Lower leg skin (tissue), 4 donors: ENCODE data around the gene SLC10A7. TPM values are rescaled to one million over a fixed set of nuclear protein-coding genes. Genes with fewer than 3 reads are reported as not detected.

Experiments
- DNase-seq, 2 donors: peaks; one replicate each; pipeline ENCODE4 v3.0.0-alpha.2; 2019; ENCODE audit warnings: low spot score in 2 of 2
- H3K4me3 ChIP-seq: fragments of 200-600 bp; sonication (generic); 2 replicates; pipeline ENCODE4 v1.5.1; 2017; ENCODE audit warnings: mild to moderate bottlenecking, low read depth; ENCODE audit not compliant: poor library complexity, severe bottlenecking
- CTCF ChIP-seq, 3 donors: fragments of 450-650 bp; IDR thresholded peaks; one replicate each; pipeline ENCODE4 v1.5.1; 2016; ENCODE audit warnings: antibody characterized with exemption in 3 of 3, mild to moderate bottlenecking in 3 of 3, moderate library complexity in 2 of 3
- POLR2A ChIP-seq, 2 donors: fragments of 450-650 bp; IDR thresholded peaks; one replicate each; pipeline ENCODE4 v1.6.1; 2016 to 2017; ENCODE audit warnings: antibody characterized with exemption in 2 of 2, mild to moderate bottlenecking in 1 of 2, moderate library complexity in 1 of 2
- WGBS, 2 donors: methylation state at CpG; one replicate each; pipeline ENCODE4 v1.1.5; 2018; 5-methylcytosine and 5-hydroxymethylcytosine counted together
- intact Hi-C: fragments of 100-400 bp; cut with DNase I; formaldehyde crosslinking; loops from one replicate; pipeline ENCODE4 v1.15.0; 2023; ENCODE audit warnings: low total_unique reads
- total RNA-seq, 4 donors: library from RNA; depleted of rRNA; stranded (reverse); fragments of >200 nt; gene quantifications; one replicate each; pipeline ENCODE4 v1.1.0, GENCODE V29; 2016

Gene SLC10A7
- total RNA-seq, 4 donors from 2014 or later = 5.5 to 11.0 (median 8.8) TPM

GRCh38 chr4:146349306-146349705, 172.4 kb downstream of the SLC10A7 start:
- DNase-seq = no peak
- intact Hi-C loops = no loop called here
- no peak overlapping the region for H3K4me3 ChIP-seq
- TF ChIP-seq CTCF (IDR thresholded peaks at IDR 0.05) (no peak), POLR2A (IDR thresholded peaks at IDR 0.05) (no peak)

GRCh38 chr4:146347822-146348221, 173.9 kb downstream of the SLC10A7 start:
- intact Hi-C loops = no loop called here
- WGBS, 2 donors = 77 to 87% methylated on average over 2 of the region's 2 CpGs
- DNase-seq = no peak
- H3K4me3 ChIP-seq = no peak overlapping the region
- no peak for TF ChIP-seq CTCF (IDR thresholded peaks at IDR 0.05)
- TF ChIP-seq POLR2A (IDR thresholded peaks at IDR 0.05) = no peak

DNA sequence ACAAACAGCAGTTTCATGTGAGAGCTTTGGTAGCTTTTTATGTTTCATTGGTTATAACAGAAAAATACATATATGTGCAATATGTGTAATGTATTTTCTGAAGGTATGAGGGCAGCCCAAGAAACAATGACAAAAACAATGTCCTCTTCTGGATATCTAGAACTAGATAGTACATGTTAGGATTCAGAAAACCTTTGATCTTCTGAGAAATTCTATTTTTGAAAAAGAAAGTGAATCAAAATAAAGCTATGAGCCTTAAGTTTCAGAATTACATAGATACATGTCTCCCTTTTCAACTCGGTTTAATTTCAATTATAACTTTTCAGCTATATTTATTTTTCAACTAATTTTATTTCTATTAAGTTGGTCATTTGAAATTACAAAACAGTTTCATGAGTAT, 175.5 kb downstream of the SLC10A7 start:
- no peak for DNase-seq
- 44 to 49% methylated on average over 1 of the region's 1 CpG for WGBS, 2 donors
- TF ChIP-seq CTCF (IDR thresholded peaks at IDR 0.05) (no peak), POLR2A (IDR thresholded peaks at IDR 0.05) (no peak)
- intact Hi-C loops = no loop called here
- H3K4me3 ChIP-seq = no peak overlapping the region

DNA sequence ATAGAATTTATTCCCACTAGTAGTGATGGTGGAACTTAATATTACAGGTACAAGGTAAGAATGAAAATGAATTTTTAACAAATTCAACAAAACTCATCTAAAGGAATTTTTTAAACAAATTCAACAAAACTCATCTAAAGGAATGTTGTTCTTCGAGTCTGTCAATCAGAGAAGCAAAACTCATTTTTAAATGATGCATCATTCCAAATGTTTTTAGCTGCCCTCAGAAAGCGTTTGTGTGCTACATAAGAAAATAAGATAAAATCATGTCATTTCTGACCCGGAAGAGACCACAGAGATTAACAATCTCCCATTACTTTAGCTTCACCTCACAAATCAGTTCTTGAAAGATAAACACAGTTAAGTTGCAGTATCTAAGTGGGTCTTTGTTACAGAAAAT, 178.0 kb downstream of the SLC10A7 start:
- TF ChIP-seq POLR2A (IDR thresholded peaks at IDR 0.05) = no peak
- DNase-seq = no peak
- 68 to 78% methylated on average over 3 of the region's 3 CpGs for WGBS, 2 donors
- intact Hi-C loops = no loop called here
- H3K4me3 ChIP-seq = no peak overlapping the region

GRCh38 chr4:146343199-146343598, 178.5 kb downstream of the SLC10A7 start:
- intact Hi-C loops = no loop called here
- TF ChIP-seq POLR2A (IDR thresholded peaks at IDR 0.05) (no peak), CTCF (IDR thresholded peaks at IDR 0.05) (no peak)
- H3K4me3 ChIP-seq = no peak overlapping the region
- no peak for DNase-seq

DNA sequence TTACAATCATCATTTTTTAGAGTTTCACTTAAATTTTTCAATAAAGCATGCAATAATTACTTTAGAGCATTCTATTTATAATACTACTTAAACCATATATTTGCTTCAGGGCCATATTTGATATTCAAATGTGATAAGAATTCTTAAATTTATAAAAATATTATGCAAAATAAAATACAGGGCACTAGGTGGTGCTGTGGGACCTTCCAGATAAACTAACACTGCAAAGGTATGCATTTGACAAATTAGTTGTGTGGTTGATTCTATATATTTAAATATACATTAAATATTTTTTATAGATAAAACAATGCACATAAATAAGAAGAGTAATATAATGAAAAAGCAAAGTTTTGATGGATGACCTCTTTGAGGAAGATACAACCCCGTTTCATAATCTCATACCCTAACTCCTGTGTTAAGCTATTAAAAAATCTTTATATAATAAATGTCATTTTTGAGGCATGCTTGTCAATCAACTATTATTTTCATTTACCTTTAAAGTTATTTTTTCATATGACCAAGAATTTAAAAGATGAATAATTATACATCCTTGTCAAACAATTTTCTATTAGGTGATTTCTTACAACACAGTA, 179.0 kb downstream of the SLC10A7 start:
- H3K4me3 ChIP-seq = no peak overlapping the region
- no peak for DNase-seq
- WGBS, 2 donors = 89 to 93% methylated on average over 1 of the region's 1 CpG
- no peak for TF ChIP-seq CTCF (IDR thresholded peaks at IDR 0.05)
- no peak for TF ChIP-seq POLR2A (IDR thresholded peaks at IDR 0.05)
- intact Hi-C loops = no loop called here
